K562 (cell line): ENCODE data around the gene CSRNP2. TPM values are rescaled to one million over a fixed set of nuclear protein-coding genes. Genes with fewer than 3 reads are reported as not detected.

Source experiments
- CREBBP ChIP-seq: IDR thresholded peaks from one replicate; pipeline ENCODE4 v1.6.1; 2012; ENCODE audit warnings: low read depth, mild to moderate bottlenecking, control low read depth, inconsistent platforms, low read length
- DPF2 ChIP-seq: fragments of 450-650 bp; IDR thresholded peaks from 2 replicates; pipeline ENCODE4 v1.6.1; 2016
- HDAC1 ChIP-seq, 2 experiments: fragments of 450-650 bp; IDR thresholded peaks; 2 replicates each; pipeline ENCODE4 v1.6.1; 2016 to 2017; ENCODE audit warnings: inconsistent platforms in 1 of 2, mild to moderate bottlenecking in 1 of 2, moderate library complexity in 1 of 2
- MXI1 ChIP-seq: IDR thresholded peaks from 2 replicates; pipeline ENCODE4 v1.6.1; 2011; ENCODE audit warnings: low read depth, mild to moderate bottlenecking, improper control_type of control experiment, low read length
- NR2F6 ChIP-seq: fragments of 450-650 bp; formaldehyde crosslinking; IDR thresholded peaks from 2 replicates; pipeline ENCODE4 v1.4.0; 2020; ENCODE audit warnings: mild to moderate bottlenecking
- TCFL5 ChIP-seq: fragments of 250-450 bp; sonication (Bioruptor Pico); conservative IDR thresholded peaks from 2 replicates; pipeline ENCODE4 v1.6.1; 2021; ENCODE audit warnings: mild to moderate bottlenecking, moderate library complexity, matching md5 sums
- XRCC3 ChIP-seq: fragments of 450-650 bp; IDR thresholded peaks from 2 replicates; pipeline ENCODE4 v1.6.1; 2017; ENCODE audit warnings: mild to moderate bottlenecking, moderate library complexity
- ZC3H11A ChIP-seq: IDR thresholded peaks from 2 replicates; pipeline ENCODE4 v1.6.1; 2012; ENCODE audit warnings: low read depth, low read length, improper control_type of control experiment
- ZNF77 ChIP-seq: fragments of 250-450 bp; sonication (Bioruptor Pico); IDR thresholded peaks from 2 replicates; pipeline ENCODE4 v1.5.0; 2020
- ZNF785 ChIP-seq: fragments of 250-450 bp; sonication (Bioruptor Pico); IDR thresholded peaks from 2 replicates; pipeline ENCODE4 v1.4.0; 2020; ENCODE audit warnings: mild to moderate bottlenecking
- polyA plus RNA-seq, 8 experiments: library from polyadenylated mRNA; depleted of rRNA in 4 of 8; stranded (reverse) in 5 of 8; unstranded in 3 of 8; fragments of >200 nt; fragmentation: Nextera tagmentation in 2 of 8; fragmentation: Illumina TruSeq in 1 of 8; extraction: Ambion mirVana in 2 of 8; extraction: Trizol in 1 of 8; gene quantifications; 2 replicates each; pipeline versions ENCODE4 v1.2.1 to v1.2.3, GENCODE V29; 2011 to 2014; ENCODE audit warnings: inconsistent platforms in 1 of 8, missing spikeins in 1 of 8
- total RNA-seq, 7 experiments: library from RNA; depleted of rRNA in 6 of 7; stranded (reverse); fragments of >200 nt in 6 of 7; fragmentation: Illumina TruSeq in 2 of 7; extraction: Trizol in 2 of 7; gene quantifications; 2 replicates each; pipeline versions ENCODE4 v1.2.1 to v1.2.3, GENCODE V29; 2011 to 2021; ENCODE audit warnings: low replicate concordance in 1 of 7
- TF ChIP-seq, protein P1 (sequence below): fragments of 250-450 bp; sonication (Bioruptor Pico); IDR thresholded peaks from 2 replicates; pipeline ENCODE4 v1.4.0; 2020
- TF ChIP-seq, protein P2 (sequence below): sonication (generic); formaldehyde crosslinking; IDR thresholded peaks from 2 replicates; pipeline ENCODE4 v1.8.0; 2022; ENCODE audit warnings: mild to moderate bottlenecking, missing genetic modification reagents
- TF ChIP-seq, protein P3 (sequence below): sonication (generic); formaldehyde crosslinking; IDR thresholded peaks from 2 replicates; pipeline ENCODE4 v1.8.0; 2022; ENCODE audit warnings: mild to moderate bottlenecking, missing genetic modification reagents
- TF ChIP-seq, protein P4 (sequence below): sonication (generic); formaldehyde crosslinking; IDR thresholded peaks from 2 replicates; pipeline ENCODE4 v1.8.1; 2023; ENCODE audit warnings: mild to moderate bottlenecking, missing genetic modification reagents
- TF ChIP-seq, protein P5 (sequence below): fragments of 250-450 bp; sonication (Bioruptor Pico); IDR thresholded peaks from 2 replicates; pipeline ENCODE4 v1.8.0; 2021; ENCODE audit warnings: moderate library complexity, mild to moderate bottlenecking, inconsistent platforms
- TF ChIP-seq, protein P6 (sequence below): fragments of 250-450 bp; sonication (Bioruptor Pico); IDR thresholded peaks from 2 replicates; pipeline ENCODE4 v1.5.0; 2021; ENCODE audit warnings: mild to moderate bottlenecking, borderline replicate concordance

CSRNP2 gene
- total and polyA plus RNA-seq, 9 of the 15 experiments (the other 6 are each of a cell fraction or from before 2014, with no cell fraction given): 1.6 to 13.9 (median 5.9) TPM

DNA sequence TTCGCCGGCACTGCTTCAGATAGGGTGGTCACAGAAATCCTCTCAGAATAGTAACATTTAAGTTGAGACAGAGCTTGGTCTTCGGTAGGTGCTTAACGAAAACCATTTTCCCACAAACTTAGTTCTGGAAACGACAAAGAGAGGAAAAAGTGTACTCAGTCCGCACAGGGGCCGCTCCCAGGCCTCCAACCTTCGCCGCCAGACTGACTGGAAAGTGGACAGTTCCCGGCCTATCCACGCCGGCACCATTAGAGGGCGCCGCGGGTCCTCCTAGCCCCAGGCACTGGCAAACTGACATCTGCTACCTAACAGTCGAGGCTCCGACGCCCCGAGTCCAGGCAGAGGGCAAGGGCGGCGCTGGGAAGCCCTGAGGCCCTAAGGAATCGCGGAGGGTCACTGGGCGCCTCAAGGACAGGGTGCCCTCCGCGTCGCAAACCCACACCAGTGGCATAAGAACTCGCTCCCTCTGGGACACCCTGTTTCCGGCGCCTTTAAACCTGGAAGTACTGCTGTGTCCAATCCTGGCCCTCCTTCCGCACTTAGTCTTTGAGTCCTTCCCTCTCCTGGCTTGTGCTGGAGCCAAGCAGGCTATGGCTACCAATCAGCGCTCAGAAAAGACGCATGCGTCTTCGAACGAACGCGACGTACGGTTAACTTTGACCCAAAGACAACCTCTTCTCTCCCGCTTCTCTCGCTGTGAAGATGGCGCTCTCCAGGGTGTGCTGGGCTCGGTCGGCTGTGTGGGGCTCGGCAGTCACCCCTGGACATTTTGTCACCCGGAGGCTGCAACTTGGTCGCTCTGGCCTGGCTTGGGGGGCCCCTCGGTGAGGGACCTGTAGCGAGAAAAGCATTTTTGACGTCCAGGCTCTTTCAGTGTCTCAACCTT lies 35.5 kb downstream of the CSRNP2 start, which contains the start of gene LETMD1 (continued):
- TF ChIP-seq, protein P1, sequence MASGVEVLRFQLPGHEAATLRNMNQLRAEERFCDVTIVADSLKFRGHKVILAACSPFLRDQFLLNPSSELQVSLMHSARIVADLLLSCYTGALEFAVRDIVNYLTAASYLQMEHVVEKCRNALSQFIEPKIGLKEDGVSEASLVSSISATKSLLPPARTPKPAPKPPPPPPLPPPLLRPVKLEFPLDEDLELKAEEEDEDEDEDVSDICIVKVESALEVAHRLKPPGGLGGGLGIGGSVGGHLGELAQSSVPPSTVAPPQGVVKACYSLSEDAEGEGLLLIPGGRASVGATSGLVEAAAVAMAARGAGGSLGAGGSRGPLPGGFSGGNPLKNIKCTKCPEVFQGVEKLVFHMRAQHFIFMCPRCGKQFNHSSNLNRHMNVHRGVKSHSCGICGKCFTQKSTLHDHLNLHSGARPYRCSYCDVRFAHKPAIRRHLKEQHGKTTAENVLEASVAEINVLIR (CRISPR knock-in tag): 0 out of 2 replicates have a peak, but pooled peaks have one; percentile 35
- TF ChIP-seq, protein P2, sequence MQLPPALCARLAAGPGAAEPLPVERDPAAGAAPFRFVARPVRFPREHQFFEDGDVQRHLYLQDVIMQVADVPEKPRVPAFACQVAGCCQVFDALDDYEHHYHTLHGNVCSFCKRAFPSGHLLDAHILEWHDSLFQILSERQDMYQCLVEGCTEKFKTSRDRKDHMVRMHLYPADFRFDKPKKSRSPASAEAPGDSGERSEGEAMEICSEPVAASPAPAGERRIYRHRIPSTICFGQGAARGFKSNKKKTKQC: no peak; the same call in 1 of the 2 replicates
- TF ChIP-seq, protein P3, sequence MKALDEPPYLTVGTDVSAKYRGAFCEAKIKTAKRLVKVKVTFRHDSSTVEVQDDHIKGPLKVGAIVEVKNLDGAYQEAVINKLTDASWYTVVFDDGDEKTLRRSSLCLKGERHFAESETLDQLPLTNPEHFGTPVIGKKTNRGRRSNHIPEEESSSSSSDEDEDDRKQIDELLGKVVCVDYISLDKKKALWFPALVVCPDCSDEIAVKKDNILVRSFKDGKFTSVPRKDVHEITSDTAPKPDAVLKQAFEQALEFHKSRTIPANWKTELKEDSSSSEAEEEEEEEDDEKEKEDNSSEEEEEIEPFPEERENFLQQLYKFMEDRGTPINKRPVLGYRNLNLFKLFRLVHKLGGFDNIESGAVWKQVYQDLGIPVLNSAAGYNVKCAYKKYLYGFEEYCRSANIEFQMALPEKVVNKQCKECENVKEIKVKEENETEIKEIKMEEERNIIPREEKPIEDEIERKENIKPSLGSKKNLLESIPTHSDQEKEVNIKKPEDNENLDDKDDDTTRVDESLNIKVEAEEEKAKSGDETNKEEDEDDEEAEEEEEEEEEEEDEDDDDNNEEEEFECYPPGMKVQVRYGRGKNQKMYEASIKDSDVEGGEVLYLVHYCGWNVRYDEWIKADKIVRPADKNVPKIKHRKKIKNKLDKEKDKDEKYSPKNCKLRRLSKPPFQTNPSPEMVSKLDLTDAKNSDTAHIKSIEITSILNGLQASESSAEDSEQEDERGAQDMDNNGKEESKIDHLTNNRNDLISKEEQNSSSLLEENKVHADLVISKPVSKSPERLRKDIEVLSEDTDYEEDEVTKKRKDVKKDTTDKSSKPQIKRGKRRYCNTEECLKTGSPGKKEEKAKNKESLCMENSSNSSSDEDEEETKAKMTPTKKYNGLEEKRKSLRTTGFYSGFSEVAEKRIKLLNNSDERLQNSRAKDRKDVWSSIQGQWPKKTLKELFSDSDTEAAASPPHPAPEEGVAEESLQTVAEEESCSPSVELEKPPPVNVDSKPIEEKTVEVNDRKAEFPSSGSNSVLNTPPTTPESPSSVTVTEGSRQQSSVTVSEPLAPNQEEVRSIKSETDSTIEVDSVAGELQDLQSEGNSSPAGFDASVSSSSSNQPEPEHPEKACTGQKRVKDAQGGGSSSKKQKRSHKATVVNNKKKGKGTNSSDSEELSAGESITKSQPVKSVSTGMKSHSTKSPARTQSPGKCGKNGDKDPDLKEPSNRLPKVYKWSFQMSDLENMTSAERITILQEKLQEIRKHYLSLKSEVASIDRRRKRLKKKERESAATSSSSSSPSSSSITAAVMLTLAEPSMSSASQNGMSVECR (CRISPR knock-in tag): peak; percentile 85
- TF ChIP-seq, protein P4, sequence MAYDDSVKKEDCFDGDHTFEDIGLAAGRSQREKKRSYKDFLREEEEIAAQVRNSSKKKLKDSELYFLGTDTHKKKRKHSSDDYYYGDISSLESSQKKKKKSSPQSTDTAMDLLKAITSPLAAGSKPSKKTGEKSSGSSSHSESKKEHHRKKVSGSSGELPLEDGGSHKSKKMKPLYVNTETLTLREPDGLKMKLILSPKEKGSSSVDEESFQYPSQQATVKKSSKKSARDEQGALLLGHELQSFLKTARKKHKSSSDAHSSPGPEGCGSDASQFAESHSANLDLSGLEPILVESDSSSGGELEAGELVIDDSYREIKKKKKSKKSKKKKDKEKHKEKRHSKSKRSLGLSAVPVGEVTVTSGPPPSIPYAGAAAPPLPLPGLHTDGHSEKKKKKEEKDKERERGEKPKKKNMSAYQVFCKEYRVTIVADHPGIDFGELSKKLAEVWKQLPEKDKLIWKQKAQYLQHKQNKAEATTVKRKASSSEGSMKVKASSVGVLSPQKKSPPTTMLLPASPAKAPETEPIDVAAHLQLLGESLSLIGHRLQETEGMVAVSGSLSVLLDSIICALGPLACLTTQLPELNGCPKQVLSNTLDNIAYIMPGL (CRISPR knock-in tag): no peak
- TF ChIP-seq ZNF785 (CRISPR knock-in tag): no peak
- TF ChIP-seq, protein P5, sequence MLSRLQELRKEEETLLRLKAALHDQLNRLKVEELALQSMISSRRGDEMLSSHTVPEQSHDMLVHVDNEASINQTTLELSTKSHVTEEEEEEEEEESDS: no peak
- no peak for TF ChIP-seq CREBBP
- no peak for TF ChIP-seq ZC3H11A
- TF ChIP-seq TCFL5: no peak
- no peak for TF ChIP-seq NR2F6
- TF ChIP-seq, protein P6, sequence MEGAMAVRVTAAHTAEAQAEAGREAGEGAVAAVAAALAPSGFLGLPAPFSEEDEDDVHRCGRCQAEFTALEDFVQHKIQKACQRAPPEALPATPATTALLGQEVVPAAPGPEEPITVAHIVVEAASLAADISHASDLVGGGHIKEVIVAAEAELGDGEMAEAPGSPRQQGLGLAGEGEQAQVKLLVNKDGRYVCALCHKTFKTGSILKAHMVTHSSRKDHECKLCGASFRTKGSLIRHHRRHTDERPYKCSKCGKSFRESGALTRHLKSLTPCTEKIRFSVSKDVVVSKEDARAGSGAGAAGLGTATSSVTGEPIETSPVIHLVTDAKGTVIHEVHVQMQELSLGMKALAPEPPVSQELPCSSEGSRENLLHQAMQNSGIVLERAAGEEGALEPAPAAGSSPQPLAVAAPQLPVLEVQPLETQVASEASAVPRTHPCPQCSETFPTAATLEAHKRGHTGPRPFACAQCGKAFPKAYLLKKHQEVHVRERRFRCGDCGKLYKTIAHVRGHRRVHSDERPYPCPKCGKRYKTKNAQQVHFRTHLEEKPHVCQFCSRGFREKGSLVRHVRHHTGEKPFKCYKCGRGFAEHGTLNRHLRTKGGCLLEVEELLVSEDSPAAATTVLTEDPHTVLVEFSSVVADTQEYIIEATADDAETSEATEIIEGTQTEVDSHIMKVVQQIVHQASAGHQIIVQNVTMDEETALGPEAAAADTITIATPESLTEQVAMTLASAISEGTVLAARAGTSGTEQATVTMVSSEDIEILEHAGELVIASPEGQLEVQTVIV (CRISPR knock-in tag): no peak
- no peak for TF ChIP-seq XRCC3
- peak; percentile 1; the same call in 1 of the 2 replicates for TF ChIP-seq DPF2
- no peak for TF ChIP-seq ZNF77 (CRISPR knock-in tag)
- TF ChIP-seq MXI1: peak; percentile 32; the same call in 1 of the 2 replicates
- TF ChIP-seq HDAC1 (IDR thresholded peaks at IDR 0.05): peak in 1 of 2 experiments; percentile 76; a peak in 1 of 4 replicates
